Measurements from ENCODE around the gene TIAM2.

DNA sequence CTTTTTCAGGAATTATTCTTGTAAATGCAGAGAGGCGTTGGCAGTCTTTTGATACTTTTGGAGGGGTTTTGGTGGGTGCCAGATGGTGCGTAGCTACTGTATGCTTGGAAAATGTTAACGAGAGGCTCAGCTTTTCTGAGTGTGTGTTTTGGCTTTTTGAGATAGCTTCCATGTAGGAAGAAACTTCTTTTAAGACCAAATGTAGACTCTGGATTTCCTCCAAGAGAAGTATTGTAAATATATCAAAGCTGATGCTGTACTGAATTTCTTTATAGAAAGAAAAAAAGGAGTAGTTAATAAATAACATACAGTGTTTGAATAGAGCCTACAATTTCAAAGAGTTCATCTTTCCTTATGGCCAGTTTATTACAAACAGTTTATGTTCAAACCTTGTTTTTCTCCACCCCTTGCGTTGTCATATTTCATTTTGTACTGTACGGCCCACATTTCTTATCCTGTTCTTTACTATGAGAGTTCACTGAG, 16.7 kb downstream of the TIAM2 start:
- TF ChIP-seq EZH2 (IDR thresholded peaks at IDR 0.05; ENCODE audit: borderline replicate concordance, low read depth, low read length, poor library complexity, severe bottlenecking) = no peak
- TF ChIP-seq CTCF (conservative IDR thresholded peaks at IDR 0.05; ENCODE audit: low read depth, low read length) = no peak

Measured in A673 (cell line).